Fibroblast of the aortic adventitia (primary cell): ENCODE measurements around the gene FOXN4. TPM values are rescaled to one million over a fixed set of nuclear protein-coding genes. Genes with fewer than 3 reads are reported as not detected.

Experiments used
- DNase-seq: peaks from one replicate; pipeline ENCODE4 v3.0.0-alpha.2; 2010; ENCODE audit warnings: low read depth
- H3K4me3 ChIP-seq: 2 replicates; pipeline ENCODE4 v1.5.1; 2011; ENCODE audit warnings: low read depth, mild to moderate bottlenecking, control low read depth, low read length, moderate library complexity
- CTCF ChIP-seq: IDR thresholded peaks from 2 replicates; pipeline ENCODE4 v1.5.1; 2011; ENCODE audit warnings: mild to moderate bottlenecking, low read length, control low read depth, inconsistent platforms; ENCODE audit not compliant: insufficient read depth
- total RNA-seq: library from RNA; depleted of rRNA; stranded (reverse); fragments of >200 nt; gene quantifications from 2 replicates; pipeline ENCODE4 v1.2.3, GENCODE V29; 2012; ENCODE audit warnings: low replicate concordance

FOXN4 gene
- total RNA-seq, 1 donor, result not detected

- TF ChIP-seq CTCF, result no peak
- H3K4me3 ChIP-seq, result no peak overlapping the region
- no peak for DNase-seq
Observed at GRCh38 chr12:109296431-109296830, 12.7 kb downstream of the FOXN4 start.

DNA sequence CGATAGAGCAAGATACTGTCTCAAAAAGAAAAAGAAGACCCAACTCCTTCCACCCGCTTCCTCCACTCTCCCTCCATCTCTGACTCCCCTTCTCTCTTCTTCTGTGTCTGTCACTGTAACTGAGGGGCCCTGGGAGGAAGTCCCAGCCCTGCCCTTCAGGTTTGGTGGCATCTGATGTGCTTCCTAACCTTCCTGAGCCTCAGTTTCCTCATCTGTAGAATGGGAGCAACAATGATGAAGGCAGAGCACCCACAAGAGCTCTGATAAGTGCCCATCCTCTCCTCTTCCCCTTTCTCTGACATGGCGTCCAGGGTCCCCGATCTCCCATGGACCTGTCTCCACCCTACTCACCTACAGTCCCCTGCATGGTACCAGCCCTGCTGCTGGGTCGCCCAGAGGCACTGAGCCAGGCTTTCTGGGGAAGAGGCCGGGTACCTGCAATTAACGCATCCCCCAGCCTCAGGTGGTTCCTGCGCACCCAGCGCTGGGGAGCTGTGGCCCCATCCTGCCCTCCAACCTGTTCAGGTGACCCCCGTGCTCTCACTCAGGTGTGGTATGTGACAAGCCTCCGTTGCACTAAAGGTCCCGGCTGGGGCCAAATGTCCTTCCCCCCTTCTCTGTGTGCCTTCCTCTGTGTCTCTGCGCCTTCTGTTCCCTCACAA lies 13.2 kb downstream of the FOXN4 start:
- no peak for DNase-seq
- TF ChIP-seq CTCF, result no peak
- no peak overlapping the region for H3K4me3 ChIP-seq

- no peak for DNase-seq
- no peak for TF ChIP-seq CTCF
- H3K4me3 ChIP-seq, result no peak overlapping the region
Observed at GRCh38 chr12:109294286-109294796, 14.7 kb downstream of the FOXN4 start.

- no peak for DNase-seq
- no peak overlapping the region for H3K4me3 ChIP-seq
- no peak for TF ChIP-seq CTCF
Observed at GRCh38 chr12:109293106-109293505, 16.0 kb downstream of the FOXN4 start.

DNA sequence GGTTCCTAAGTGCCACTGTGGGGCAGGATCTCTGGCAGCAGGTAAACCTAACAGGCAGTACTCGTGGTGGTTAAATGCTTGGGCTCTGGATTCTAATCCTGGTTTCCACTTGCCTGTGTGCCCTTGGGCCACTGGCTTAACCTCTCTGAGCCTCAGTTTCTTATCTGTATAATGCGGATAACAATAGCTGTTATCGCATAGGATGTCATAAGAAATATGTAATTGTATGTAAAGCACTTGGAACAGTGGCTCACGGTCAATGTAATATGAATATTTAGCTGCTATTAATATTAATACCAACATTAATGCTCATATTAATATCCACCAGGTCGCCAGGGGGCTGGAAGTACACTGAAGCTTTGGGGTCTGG lies 16.8 kb downstream of the FOXN4 start:
- no peak for DNase-seq
- no peak overlapping the region for H3K4me3 ChIP-seq
- TF ChIP-seq CTCF, result no peak

GRCh38 chr12:109291521-109292341 lies 17.4 kb downstream of the FOXN4 start:
- DNase-seq, result no peak
- no peak for TF ChIP-seq CTCF
- no peak overlapping the region for H3K4me3 ChIP-seq
